ENCODE results near the gene TNNT2.

The TNNT2 gene

DNA sequence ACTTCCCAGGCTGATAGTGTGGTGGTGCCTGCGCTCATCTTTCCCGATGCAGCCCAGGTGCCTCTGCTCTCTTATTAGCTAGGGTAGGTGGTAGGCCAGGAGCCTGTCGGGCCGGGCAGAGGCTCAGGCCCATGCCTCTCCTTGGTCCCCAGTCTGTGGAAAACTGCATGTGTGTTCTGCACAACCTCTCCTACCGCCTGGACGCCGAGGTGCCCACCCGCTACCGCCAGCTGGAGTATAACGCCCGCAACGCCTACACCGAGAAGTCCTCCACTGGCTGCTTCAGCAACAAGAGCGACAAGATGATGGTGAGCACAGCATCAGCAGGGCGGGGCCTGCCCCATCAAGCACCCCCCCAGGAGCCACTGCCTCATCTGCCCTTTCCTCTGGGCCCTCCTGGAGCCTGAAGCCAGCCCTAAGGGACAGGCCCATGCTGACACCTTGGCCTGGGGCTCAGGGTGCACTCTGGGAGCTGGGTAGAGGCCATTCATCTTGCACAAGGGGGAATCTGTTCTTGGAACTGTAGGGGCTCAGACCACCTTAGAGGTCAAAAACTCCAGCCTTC is 55.6 kb downstream of the TNNT2 start:
- Histone ChIP-seq H3K4me1 (ENCODE audit: low read length) (no peaks in the 10 kb centered on the region), H3K4me3 (ENCODE audit: low read length) (no peak overlapping the region), H3K9me3 (ENCODE audit: insufficient read depth, low read length) (no peaks in the 10 kb centered on the region), H3K27ac (ENCODE audit: low read length) (no peak overlapping the region), H3K27me3 (ENCODE audit: low read depth, low read length) (peaks cover 35% of the 10 kb centered on the region), H4K20me1 (ENCODE audit: insufficient read depth, low read length) (no peaks in the 10 kb centered on the region), H3K36me3 (replicated peaks; ENCODE audit: low read depth, low read length) (no peaks in the 10 kb centered on the region), H3K4me2 (ENCODE audit: low read length) (no peak overlapping the region), H3K79me2 (ENCODE audit: low read length) (no peaks in the 10 kb centered on the region), H3K9ac (ENCODE audit: low read length) (no peak overlapping the region), H2AFZ (ENCODE audit: low read depth, low read length) (no peak overlapping the region)
- TF ChIP-seq, protein P1, sequence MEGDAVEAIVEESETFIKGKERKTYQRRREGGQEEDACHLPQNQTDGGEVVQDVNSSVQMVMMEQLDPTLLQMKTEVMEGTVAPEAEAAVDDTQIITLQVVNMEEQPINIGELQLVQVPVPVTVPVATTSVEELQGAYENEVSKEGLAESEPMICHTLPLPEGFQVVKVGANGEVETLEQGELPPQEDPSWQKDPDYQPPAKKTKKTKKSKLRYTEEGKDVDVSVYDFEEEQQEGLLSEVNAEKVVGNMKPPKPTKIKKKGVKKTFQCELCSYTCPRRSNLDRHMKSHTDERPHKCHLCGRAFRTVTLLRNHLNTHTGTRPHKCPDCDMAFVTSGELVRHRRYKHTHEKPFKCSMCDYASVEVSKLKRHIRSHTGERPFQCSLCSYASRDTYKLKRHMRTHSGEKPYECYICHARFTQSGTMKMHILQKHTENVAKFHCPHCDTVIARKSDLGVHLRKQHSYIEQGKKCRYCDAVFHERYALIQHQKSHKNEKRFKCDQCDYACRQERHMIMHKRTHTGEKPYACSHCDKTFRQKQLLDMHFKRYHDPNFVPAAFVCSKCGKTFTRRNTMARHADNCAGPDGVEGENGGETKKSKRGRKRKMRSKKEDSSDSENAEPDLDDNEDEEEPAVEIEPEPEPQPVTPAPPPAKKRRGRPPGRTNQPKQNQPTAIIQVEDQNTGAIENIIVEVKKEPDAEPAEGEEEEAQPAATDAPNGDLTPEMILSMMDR (IDR thresholded peaks at IDR 0.05; ENCODE audit: low read depth, low read length), result no peak
- no peak for TF ChIP-seq EZH2phosphoT487 (IDR thresholded peaks at IDR 0.05; ENCODE audit: low read depth)

DNA sequence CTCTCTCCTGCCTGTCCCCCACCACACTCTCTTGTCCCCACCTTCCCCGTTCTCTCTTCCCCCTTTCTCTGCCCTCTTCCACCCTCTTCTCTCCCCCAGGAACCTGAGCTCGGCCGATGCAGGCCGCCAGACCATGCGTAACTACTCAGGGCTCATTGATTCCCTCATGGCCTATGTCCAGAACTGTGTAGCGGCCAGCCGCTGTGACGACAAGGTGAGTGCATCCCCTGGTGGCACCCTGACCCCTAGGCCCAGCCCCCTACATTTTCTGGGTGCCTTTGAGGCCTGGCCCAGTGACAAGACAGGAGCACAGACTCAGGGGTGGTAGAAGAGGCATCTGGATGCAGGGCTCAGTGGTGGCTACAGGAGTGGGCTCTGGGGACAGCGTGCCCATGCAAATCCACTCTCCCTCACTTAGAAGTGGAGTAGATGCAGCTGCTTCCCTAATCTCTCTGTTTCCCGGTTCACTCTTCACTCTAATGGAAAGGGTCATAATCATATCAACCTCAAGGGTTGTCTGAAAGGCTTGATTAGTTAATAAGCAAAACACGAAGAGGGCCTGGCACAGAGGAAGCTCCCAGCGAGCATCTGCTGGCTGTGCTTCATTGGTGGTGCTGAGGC is 57.2 kb downstream of the TNNT2 start:
- Histone ChIP-seq H3K27ac (ENCODE audit: low read length) (no peak overlapping the region), H3K9me3 (ENCODE audit: insufficient read depth, low read length) (no peaks in the 10 kb centered on the region), H3K36me3 (replicated peaks; ENCODE audit: low read depth, low read length) (no peaks in the 10 kb centered on the region), H2AFZ (ENCODE audit: low read depth, low read length) (no peak overlapping the region), H4K20me1 (ENCODE audit: insufficient read depth, low read length) (no peaks in the 10 kb centered on the region), H3K27me3 (ENCODE audit: low read depth, low read length) (peaks cover 29% of the 10 kb centered on the region), H3K4me1 (ENCODE audit: low read length) (no peaks in the 10 kb centered on the region), H3K79me2 (ENCODE audit: low read length) (no peaks in the 10 kb centered on the region), H3K4me2 (ENCODE audit: low read length) (no peak overlapping the region), H3K9ac (ENCODE audit: low read length) (no peak overlapping the region), H3K4me3 (ENCODE audit: low read length) (no peak overlapping the region)
- TF ChIP-seq, protein P1 (IDR thresholded peaks at IDR 0.05; ENCODE audit: low read depth, low read length), result no peak
- TF ChIP-seq EZH2phosphoT487 (IDR thresholded peaks at IDR 0.05; ENCODE audit: low read depth), result no peak

DNA sequence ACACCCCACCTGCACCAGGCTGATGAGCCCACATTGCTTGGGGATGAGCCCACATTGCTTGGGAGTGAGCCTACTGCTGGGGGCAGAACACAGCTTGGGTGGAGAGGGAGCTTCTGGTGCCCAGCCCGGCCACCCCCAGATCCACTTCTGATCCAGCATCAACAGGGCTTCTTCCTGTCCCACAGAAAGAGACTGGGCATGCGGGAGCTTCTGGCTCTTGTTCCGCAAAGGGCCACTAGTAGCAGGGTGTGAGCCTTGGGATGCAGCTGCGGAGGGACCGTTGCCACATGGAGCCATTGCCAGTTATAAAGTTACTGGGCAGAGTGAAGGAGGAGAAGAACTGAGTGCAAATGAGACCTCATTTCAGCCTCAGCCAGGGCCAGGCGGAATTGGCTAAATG is 57.8 kb downstream of the TNNT2 start:
- H3K36me3 ChIP-seq (replicated peaks; ENCODE audit: low read depth, low read length), result no peaks in the 10 kb centered on the region
- H3K27ac ChIP-seq (ENCODE audit: low read length), result no peak overlapping the region
- H3K27me3 ChIP-seq (ENCODE audit: low read depth, low read length), result peaks cover 35% of the 10 kb centered on the region
- H3K4me1 ChIP-seq (ENCODE audit: low read length), result no peaks in the 10 kb centered on the region
- H3K79me2 ChIP-seq (ENCODE audit: low read length), result no peaks in the 10 kb centered on the region
- H3K9ac ChIP-seq (ENCODE audit: low read length), result no peak overlapping the region
- TF ChIP-seq, protein P1 (IDR thresholded peaks at IDR 0.05; ENCODE audit: low read depth, low read length), result no peak
- no peak for TF ChIP-seq EZH2phosphoT487 (IDR thresholded peaks at IDR 0.05; ENCODE audit: low read depth)
- no peak overlapping the region for H2AFZ ChIP-seq (ENCODE audit: low read depth, low read length)
- H4K20me1 ChIP-seq (ENCODE audit: insufficient read depth, low read length), result no peaks in the 10 kb centered on the region
- H3K4me3 ChIP-seq (ENCODE audit: low read length), result no peak overlapping the region
- H3K4me2 ChIP-seq (ENCODE audit: low read length), result no peak overlapping the region
- H3K9me3 ChIP-seq (ENCODE audit: insufficient read depth, low read length), result no peaks in the 10 kb centered on the region

DNA sequence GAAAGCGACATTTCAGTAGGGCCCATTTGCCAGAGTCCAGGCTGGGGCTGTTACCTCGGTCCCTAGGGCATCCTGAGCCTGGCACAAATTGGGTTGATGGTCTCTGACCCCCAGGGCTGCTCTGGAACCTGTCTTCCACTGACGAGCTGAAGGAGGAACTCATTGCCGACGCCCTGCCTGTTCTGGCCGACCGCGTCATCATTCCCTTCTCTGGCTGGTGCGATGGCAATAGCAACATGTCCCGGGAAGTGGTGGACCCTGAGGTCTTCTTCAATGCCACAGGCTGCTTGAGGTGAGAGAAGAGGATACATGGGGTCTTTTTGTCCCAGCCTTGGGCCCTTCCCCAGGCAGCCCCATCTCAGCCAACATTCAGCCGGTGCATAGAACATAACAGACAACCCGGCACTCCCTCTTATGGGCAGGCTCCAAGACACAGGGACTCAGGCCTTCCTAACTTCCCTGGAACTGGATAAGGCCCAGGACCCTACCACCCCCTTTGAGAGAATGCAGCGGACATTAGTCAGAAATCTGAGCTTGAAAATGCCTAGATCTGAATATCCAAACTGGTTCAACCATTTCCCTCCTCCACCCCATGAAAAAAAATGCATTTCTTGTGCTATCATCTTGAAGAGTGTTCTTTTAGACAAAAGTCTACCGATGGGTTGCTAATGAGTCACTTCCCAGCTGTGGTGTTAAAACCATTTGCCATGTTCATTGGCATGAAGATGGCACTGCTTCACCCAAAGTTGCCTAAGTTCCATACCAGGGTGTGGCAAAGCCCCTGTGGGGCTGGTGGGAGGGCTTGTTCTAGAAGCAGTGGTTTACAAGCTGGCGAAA is 58.8 kb downstream of the TNNT2 start:
- H3K4me1 ChIP-seq (ENCODE audit: low read length), result no peaks in the 10 kb centered on the region
- H3K27me3 ChIP-seq (ENCODE audit: low read depth, low read length), result peaks cover 35% of the 10 kb centered on the region
- H2AFZ ChIP-seq (ENCODE audit: low read depth, low read length), result no peak overlapping the region
- H3K4me2 ChIP-seq (ENCODE audit: low read length), result no peak overlapping the region
- H3K9ac ChIP-seq (ENCODE audit: low read length), result no peak overlapping the region
- no peaks in the 10 kb centered on the region for H3K36me3 ChIP-seq (replicated peaks; ENCODE audit: low read depth, low read length)
- no peak overlapping the region for H3K27ac ChIP-seq (ENCODE audit: low read length)
- H3K79me2 ChIP-seq (ENCODE audit: low read length), result no peaks in the 10 kb centered on the region
- H4K20me1 ChIP-seq (ENCODE audit: insufficient read depth, low read length), result no peaks in the 10 kb centered on the region
- no peak overlapping the region for H3K4me3 ChIP-seq (ENCODE audit: low read length)
- TF ChIP-seq, protein P1 (IDR thresholded peaks at IDR 0.05; ENCODE audit: low read depth, low read length), result no peak
- TF ChIP-seq EZH2phosphoT487 (IDR thresholded peaks at IDR 0.05; ENCODE audit: low read depth), result no peak
- H3K9me3 ChIP-seq (ENCODE audit: insufficient read depth, low read length), result no peaks in the 10 kb centered on the region

Measured in OCI-LY3 (cell line).